Fibroblast of lung (primary cell): Measurements from ENCODE around the gene ANXA10. TPM values are rescaled to one million over a fixed set of nuclear protein-coding genes. Genes with fewer than 3 reads are reported as not detected.

Experiments used
- DNase-seq, 2 donors: peaks; one replicate each; pipeline versions ENCODE4 v3.0.0 to v3.0.0-alpha.2; 2010; ENCODE audit warnings: low read depth in 2 of 2
- H2AFZ ChIP-seq: 2 replicates; pipeline ENCODE4 v1.5.1; 2012; ENCODE audit warnings: low read length, control low read depth, inconsistent platforms
- H3K27ac ChIP-seq: 2 replicates; pipeline ENCODE4 v1.5.1; 2011; ENCODE audit warnings: low read length, control low read depth; ENCODE audit not compliant: insufficient read depth
- H3K27me3 ChIP-seq: 2 replicates; pipeline ENCODE4 v1.5.1; 2011; ENCODE audit warnings: mild to moderate bottlenecking, low read length; ENCODE audit not compliant: control insufficient read depth, insufficient read depth
- H3K36me3 ChIP-seq: 2 replicates; pipeline ENCODE4 v1.5.1; 2011; ENCODE audit warnings: low read length; ENCODE audit not compliant: control insufficient read depth, insufficient read depth
- H3K4me1 ChIP-seq: 2 replicates; pipeline ENCODE4 v1.5.1; 2011; ENCODE audit warnings: low read length; ENCODE audit not compliant: control insufficient read depth, insufficient read depth; ENCODE audit errors: extremely low read depth
- H3K4me2 ChIP-seq: 2 replicates; pipeline ENCODE4 v1.5.1; 2011; ENCODE audit warnings: low read length, control low read depth; ENCODE audit not compliant: insufficient read depth; ENCODE audit errors: extremely low read depth
- H3K4me3 ChIP-seq, 4 experiments: fragments of 200-600 bp in 1 of 4; sonication (generic) in 1 of 4; replicated peaks in 1 of 4; 2 replicates each; pipeline ENCODE4 v1.5.1; 2011 to 2016; ENCODE audit warnings: low read length in 4 of 4, low read depth in 3 of 4, mild to moderate bottlenecking in 3 of 4, control low read depth in 2 of 4, inconsistent platforms in 1 of 4, mixed read lengths in 1 of 4; ENCODE audit not compliant: insufficient read depth in 1 of 4; ENCODE audit errors: control extremely low read depth in 1 of 4
- H3K79me2 ChIP-seq: 2 replicates; pipeline ENCODE4 v1.5.1; 2012; ENCODE audit warnings: mild to moderate bottlenecking, low read length, inconsistent platforms; ENCODE audit not compliant: control insufficient read depth, insufficient read depth
- H3K9ac ChIP-seq: 2 replicates; pipeline ENCODE4 v1.5.1; 2011; ENCODE audit warnings: mild to moderate bottlenecking, low read length, control low read depth; ENCODE audit not compliant: insufficient read depth
- H3K9me3 ChIP-seq: 2 replicates; pipeline ENCODE4 v1.5.1; 2012; ENCODE audit warnings: low read depth, low read length; ENCODE audit not compliant: control insufficient read depth, insufficient read depth
- H4K20me1 ChIP-seq: 2 replicates; pipeline ENCODE4 v1.5.1; 2011; ENCODE audit warnings: low read length; ENCODE audit not compliant: control insufficient read depth, insufficient read depth; ENCODE audit errors: extremely low read depth
- CTCF ChIP-seq, 2 donors: IDR thresholded peaks in 1 of 2; conservative IDR thresholded peaks in 1 of 2; 1 replicate in 1 of 2; 2 replicates in 1 of 2; pipeline ENCODE4 v1.5.1; 2011 to 2012; ENCODE audit warnings: low read length in 2 of 2, control low read depth in 1 of 2, inconsistent platforms in 1 of 2, low read depth in 1 of 2, mild to moderate bottlenecking in 1 of 2
- EZH2 ChIP-seq: IDR thresholded peaks from 2 replicates; pipeline ENCODE4 v1.5.1; 2012; ENCODE audit warnings: low read length, control low read depth, mild to moderate bottlenecking; ENCODE audit errors: missing control alignments
- polyA plus RNA-seq, 2 donors: library from polyadenylated mRNA; depleted of rRNA in 1 of 2; stranded (reverse) in 1 of 2; unstranded in 1 of 2; fragments of >200 nt; gene quantifications; 2 replicates each; pipeline ENCODE4 v1.2.1, GENCODE V29; 2011 to 2012; ENCODE audit warnings: missing spikeins in 1 of 2
- total RNA-seq: library from RNA; depleted of rRNA; stranded (reverse); fragments of >200 nt; gene quantifications from 2 replicates; pipeline ENCODE4 v1.2.1, GENCODE V29; 2014

The ANXA10 gene
- total and polyA plus RNA-seq, 2 donors (not counting 1 experiment from before 2014, with no cell fraction given), result 0.08 to 0.17 TPM

- H2AFZ ChIP-seq, result no peak overlapping the region
- no peaks in the 10 kb centered on the region for H3K79me2 ChIP-seq
- H3K27me3 ChIP-seq, result no peaks in the 10 kb centered on the region
- H3K9me3 ChIP-seq, result no peaks in the 10 kb centered on the region
- no peak overlapping the region for H3K27ac ChIP-seq
- H3K36me3 ChIP-seq, result no peaks in the 10 kb centered on the region
- H3K4me2 ChIP-seq, result no peak overlapping the region
- no peak for DNase-seq
- no peak overlapping the region for H3K4me3 ChIP-seq
- H3K9ac ChIP-seq, result no peak overlapping the region
- no peaks in the 10 kb centered on the region for H4K20me1 ChIP-seq
- TF ChIP-seq CTCF (conservative IDR thresholded peaks at IDR 0.05 in 1 of 2, IDR thresholded peaks at IDR 0.05 in 1 of 2; ENCODE audit: low read depth in 1 of 2, low read length in 2 of 2) (no peak), EZH2 (no peak)
- no peaks in the 10 kb centered on the region for H3K4me1 ChIP-seq
Measured at GRCh38 chr4:168164915-168165548, 72.7 kb downstream of the ANXA10 start.

- DNase-seq, result peak; percentile 21 to 59
- no peak for TF ChIP-seq CTCF (conservative IDR thresholded peaks at IDR 0.05 in 1 of 2, IDR thresholded peaks at IDR 0.05 in 1 of 2; ENCODE audit: low read depth in 1 of 2, low read length in 2 of 2)
- TF ChIP-seq EZH2, result no peak
- H3K4me2 ChIP-seq, result no peak overlapping the region
Measured at GRCh38 chr4:168167714-168168284, 75.5 kb downstream of the ANXA10 start.

GRCh38 chr4:168174308-168174707 lies 82.0 kb downstream of the ANXA10 start:
- no peak overlapping the region for H2AFZ ChIP-seq
- H4K20me1 ChIP-seq, result no peaks in the 10 kb centered on the region
- no peaks in the 10 kb centered on the region for H3K27me3 ChIP-seq
- H3K4me2 ChIP-seq, result no peak overlapping the region
- TF ChIP-seq EZH2 (no peak), CTCF (conservative IDR thresholded peaks at IDR 0.05 in 1 of 2, IDR thresholded peaks at IDR 0.05 in 1 of 2; ENCODE audit: low read depth in 1 of 2, low read length in 2 of 2) (no peak)
- no peak overlapping the region for H3K9ac ChIP-seq
- H3K9me3 ChIP-seq, result no peaks in the 10 kb centered on the region
- no peak overlapping the region for H3K27ac ChIP-seq
- no peak overlapping the region for H3K4me3 ChIP-seq
- no peaks in the 10 kb centered on the region for H3K4me1 ChIP-seq
- no peaks in the 10 kb centered on the region for H3K36me3 ChIP-seq
- DNase-seq, result no peak
- H3K79me2 ChIP-seq, result no peaks in the 10 kb centered on the region

More at GRCh38 chr4:168167714-168168284, 75.5 kb downstream of the ANXA10 start:
- no peak overlapping the region for H3K27ac ChIP-seq
- H2AFZ ChIP-seq, result no peak overlapping the region
- no peaks in the 10 kb centered on the region for H3K27me3 ChIP-seq
- no peaks in the 10 kb centered on the region for H4K20me1 ChIP-seq
- no peak overlapping the region for H3K4me3 ChIP-seq
- H3K9ac ChIP-seq, result no peak overlapping the region
- H3K79me2 ChIP-seq, result no peaks in the 10 kb centered on the region
- no peaks in the 10 kb centered on the region for H3K36me3 ChIP-seq
- H3K9me3 ChIP-seq, result no peaks in the 10 kb centered on the region
- H3K4me1 ChIP-seq, result no peaks in the 10 kb centered on the region
